ENCODE data around the gene COPB1.

Gene COPB1

GRCh38 chr11:14425621-14426020 lies 74.0 kb downstream of the COPB1 start:
- DNase-seq = no peak

DNA sequence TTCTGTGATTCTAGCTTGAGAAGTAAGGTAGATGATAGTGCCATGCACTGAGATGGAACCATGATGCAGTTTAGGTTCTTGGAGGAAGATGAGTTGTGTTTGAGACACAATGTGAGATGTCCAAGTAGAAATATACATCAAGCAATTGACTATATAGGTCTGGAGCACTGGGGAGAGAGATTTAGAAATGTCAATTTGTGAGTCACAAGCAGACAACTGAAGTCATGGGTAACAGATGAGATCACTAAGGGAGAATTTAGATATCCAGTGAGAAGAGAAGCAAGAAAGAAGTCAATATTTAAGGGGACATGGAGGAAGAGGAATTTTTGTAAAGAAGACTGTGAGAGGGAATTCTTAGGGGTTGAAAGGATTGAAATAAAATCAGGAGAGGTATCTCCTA lies 75.5 kb downstream of the COPB1 start:
- DNase-seq = no peak

DNA sequence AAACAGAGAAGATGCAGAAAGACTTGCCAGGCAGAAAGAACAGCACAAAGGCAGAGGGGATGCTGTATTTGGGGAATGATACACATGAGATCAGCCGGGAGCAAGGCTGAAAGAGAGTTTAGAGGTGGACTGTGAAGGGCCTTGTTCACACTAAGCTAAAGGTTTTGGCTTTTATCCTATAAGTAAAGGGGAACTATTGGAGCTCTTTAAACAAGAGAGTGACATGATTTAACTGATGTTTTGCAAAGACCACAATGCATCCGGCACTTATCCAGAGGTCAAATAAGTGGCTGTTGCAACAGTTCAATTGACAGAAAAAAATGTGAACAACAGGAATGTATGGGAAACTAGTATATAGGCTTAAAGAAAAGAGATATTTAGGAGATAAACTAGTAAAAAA lies 76.0 kb downstream of the COPB1 start:
- no peak for DNase-seq

GRCh38 chr11:14422814-14423182 lies 76.8 kb downstream of the COPB1 start:
- no peak for DNase-seq

DNA sequence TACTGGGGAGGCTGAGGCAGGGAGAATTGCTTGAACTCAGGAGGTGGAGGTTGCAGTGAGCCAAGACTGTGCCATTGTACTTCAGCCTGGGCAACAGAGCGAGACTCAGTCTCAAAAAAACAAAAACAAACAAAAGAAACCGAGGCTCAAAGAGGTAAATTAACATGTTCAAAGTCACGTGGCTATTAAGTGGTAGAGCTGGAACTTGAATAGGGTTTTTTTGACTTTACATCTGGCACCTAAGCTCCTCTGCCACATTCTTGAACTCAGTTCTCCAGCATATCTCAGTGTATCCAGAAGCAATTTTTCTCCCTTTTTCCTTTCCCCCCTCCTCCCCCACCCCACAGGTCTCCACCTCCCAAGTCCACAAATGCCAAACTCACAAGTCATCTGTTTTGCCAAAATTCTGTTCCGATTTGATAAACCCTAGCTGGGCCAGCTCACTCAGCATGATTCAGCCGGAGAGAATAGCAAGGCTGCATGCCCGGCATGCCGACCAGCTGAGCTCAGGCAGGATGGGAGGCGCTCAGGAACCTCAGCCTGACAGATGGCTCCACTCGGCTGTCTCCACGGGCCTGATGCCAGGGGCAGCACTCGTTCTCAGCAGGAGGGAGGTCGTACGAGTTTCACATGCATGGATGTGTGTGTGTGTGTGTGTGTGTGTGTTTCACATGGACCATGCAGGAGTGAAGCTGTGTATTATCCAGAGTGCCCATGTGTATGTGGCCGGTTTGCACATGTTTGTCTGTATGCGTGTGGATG lies 77.4 kb downstream of the COPB1 start:
- no peak for DNase-seq

DNA sequence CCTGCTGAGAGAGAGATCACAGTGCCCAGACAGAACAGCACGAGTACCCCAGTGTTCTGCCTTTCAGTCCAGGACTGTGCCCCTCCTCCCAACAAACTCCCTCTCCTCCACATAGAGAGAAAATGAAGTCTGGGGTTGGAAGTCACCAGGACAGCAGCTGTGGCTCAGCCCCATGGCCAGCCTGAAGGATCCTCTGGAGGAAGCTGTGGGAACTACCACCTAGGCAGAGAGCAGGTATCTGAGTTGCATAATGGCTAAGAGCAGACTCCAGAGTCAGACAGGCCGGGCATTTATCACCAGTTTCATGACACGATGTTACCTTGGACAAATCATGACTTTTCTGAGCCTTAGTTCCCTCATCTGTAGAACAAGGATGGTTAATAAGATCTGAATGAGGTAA lies 79.4 kb downstream of the COPB1 start:
- DNase-seq = no peak

DNA sequence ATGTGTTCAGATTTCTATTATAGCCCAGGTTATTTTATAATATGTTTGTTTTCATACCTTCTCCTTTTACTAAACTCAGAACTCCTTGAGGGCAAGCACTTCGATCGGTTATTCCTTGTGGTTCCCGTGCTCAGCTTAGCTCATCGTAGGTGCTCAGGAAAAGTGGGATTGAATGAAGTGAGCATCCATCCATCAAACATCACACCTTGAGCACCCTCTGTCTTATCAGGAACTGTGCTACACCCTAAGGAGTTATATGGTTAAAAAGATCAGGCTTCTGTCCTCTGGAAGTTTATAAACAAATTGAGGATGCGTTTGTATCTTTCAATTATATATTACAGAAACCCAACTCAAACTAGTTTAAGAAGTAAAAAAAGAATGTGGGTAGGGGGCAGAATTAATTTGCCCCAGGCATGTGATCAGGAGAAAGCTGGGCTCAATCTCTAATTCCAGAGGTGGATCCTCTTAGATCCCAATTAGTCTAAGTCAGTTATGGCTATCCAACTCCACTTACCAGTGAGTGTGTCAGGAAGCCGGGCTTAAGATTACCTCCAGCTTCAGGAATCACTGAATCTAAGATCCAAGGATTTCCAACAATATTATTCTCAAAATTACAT lies 80.7 kb downstream of the COPB1 start:
- no peak for DNase-seq

GRCh38 chr11:14417617-14418374 lies 81.8 kb downstream of the COPB1 start:
- no peak for DNase-seq

DNA sequence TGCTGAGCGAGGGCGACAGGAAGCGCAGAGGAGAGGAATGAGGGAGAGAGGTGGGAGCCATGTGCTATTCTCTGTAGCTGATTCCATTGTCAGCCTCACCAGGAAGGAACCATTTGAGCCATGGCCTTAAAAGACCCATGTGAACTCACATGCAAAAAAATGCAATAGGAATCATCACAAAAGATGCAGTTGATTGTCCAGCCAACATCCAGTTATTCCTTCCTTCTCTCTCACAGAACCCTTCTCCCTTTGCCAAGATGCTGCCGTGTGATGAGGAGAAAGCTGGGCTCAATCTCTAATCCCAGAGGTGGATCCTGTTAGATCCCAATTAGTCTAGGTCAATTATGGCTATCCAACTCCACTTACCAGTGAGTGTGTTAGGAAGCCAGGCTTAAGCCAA lies 82.4 kb downstream of the COPB1 start:
- DNase-seq = no peak

- DNase-seq = peak; percentile 88
Observed at GRCh38 chr11:14414470-14415461, 84.8 kb downstream of the COPB1 start.

GRCh38 chr11:14413307-14414069 lies 86.1 kb downstream of the COPB1 start:
- peak; percentile 20 for DNase-seq

DNA sequence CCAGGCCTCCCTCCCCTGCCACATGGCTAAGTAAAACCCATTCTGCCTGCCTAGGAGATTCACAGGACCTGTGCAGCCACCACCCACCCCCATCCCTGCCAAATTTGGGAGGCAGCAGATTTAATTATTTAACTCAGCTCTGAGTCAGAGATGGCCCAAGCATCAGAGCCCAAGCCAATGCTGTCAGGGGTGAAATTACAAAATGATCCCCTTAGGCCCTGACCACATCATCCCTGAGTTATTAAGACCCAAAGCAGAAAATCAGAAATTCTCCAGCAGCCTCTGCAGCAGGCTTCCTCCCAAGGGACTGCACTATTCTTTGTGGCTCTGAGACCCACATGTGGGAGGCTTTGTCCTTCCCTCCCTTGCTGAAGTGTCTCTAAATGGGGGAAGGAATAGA lies 87.8 kb downstream of the COPB1 start:
- DNase-seq = no peak

GRCh38 chr11:14409891-14410290 lies 89.7 kb downstream of the COPB1 start:
- no peak for DNase-seq

- DNase-seq = no peak
Observed at GRCh38 chr11:14408612-14409011, 91.0 kb downstream of the COPB1 start.
